ENCODE measurements around the gene MMRN1. TPM values are rescaled to one million over a fixed set of nuclear protein-coding genes. Genes with fewer than 3 reads are reported as not detected.

MMRN1 gene
- total RNA-seq, 1 experiment from 2014 or later: not detected

GRCh38 chr4:89878611-89879010 is 16.0 kb upstream of the MMRN1 start:
- peaks cover 10% of the 10 kb centered on the region for H3K27me3 Mint-ChIP-seq (ENCODE audit: insufficient read depth, unreplicated experiment)
- H3K9me3 Mint-ChIP-seq (ENCODE audit: unreplicated experiment): no peaks in the 10 kb centered on the region
- no peak overlapping the region for H3K4me3 Mint-ChIP-seq (ENCODE audit: unreplicated experiment)
- no peak overlapping the region for H3K27ac Mint-ChIP-seq (ENCODE audit: unreplicated experiment)
- H3K4me3 ChIP-seq (ENCODE audit: low read depth, low read length): no peak overlapping the region
- POLR2A ChIA-PET: no interaction called here
- no TSS peak for BruUV-seq (replicated peaks)
- H3K4me1 Mint-ChIP-seq (ENCODE audit: low read depth, unreplicated experiment): no peaks in the 10 kb centered on the region
- intact Hi-C loops (cut with micrococcal nuclease; ENCODE audit: unreplicated experiment): no loop called here
- H3K4me1 ChIP-seq: no peaks in the 10 kb centered on the region
- H3K36me3 ChIP-seq (ENCODE audit: control insufficient read depth, insufficient read depth, low read length): no peaks in the 10 kb centered on the region
- no peaks in the 10 kb centered on the region for H3K9me3 ChIP-seq
- H3K36me3 Mint-ChIP-seq (ENCODE audit: insufficient read depth, unreplicated experiment): no peaks in the 10 kb centered on the region
- H3K27me3 ChIP-seq (replicated peaks; ENCODE audit: control insufficient read depth, insufficient read depth, low read length): no peaks in the 10 kb centered on the region
- TF ChIP-seq, protein P1, sequence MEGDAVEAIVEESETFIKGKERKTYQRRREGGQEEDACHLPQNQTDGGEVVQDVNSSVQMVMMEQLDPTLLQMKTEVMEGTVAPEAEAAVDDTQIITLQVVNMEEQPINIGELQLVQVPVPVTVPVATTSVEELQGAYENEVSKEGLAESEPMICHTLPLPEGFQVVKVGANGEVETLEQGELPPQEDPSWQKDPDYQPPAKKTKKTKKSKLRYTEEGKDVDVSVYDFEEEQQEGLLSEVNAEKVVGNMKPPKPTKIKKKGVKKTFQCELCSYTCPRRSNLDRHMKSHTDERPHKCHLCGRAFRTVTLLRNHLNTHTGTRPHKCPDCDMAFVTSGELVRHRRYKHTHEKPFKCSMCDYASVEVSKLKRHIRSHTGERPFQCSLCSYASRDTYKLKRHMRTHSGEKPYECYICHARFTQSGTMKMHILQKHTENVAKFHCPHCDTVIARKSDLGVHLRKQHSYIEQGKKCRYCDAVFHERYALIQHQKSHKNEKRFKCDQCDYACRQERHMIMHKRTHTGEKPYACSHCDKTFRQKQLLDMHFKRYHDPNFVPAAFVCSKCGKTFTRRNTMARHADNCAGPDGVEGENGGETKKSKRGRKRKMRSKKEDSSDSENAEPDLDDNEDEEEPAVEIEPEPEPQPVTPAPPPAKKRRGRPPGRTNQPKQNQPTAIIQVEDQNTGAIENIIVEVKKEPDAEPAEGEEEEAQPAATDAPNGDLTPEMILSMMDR (IDR thresholded peaks at IDR 0.05; ENCODE audit: insufficient read depth in 1 of 2, low read depth in 1 of 2, low read length in 1 of 2, severe bottlenecking in 1 of 2, unreplicated experiment in 1 of 2): no peak
- CTCF ChIA-PET: no interaction called here
- DNase-seq: no peak

- peaks cover 10% of the 10 kb centered on the region for H3K27me3 Mint-ChIP-seq (ENCODE audit: insufficient read depth, unreplicated experiment)
- H3K27ac Mint-ChIP-seq (ENCODE audit: unreplicated experiment): no peak overlapping the region
- Histone ChIP-seq H3K4me3 (ENCODE audit: low read depth, low read length) (no peak overlapping the region), H3K27me3 (replicated peaks; ENCODE audit: control insufficient read depth, insufficient read depth, low read length) (no peaks in the 10 kb centered on the region), H3K9me3 (no peaks in the 10 kb centered on the region), H3K4me1 (no peaks in the 10 kb centered on the region), H3K36me3 (ENCODE audit: control insufficient read depth, insufficient read depth, low read length) (no peaks in the 10 kb centered on the region)
- no peaks in the 10 kb centered on the region for H3K4me1 Mint-ChIP-seq (ENCODE audit: low read depth, unreplicated experiment)
- H3K36me3 Mint-ChIP-seq (ENCODE audit: insufficient read depth, unreplicated experiment): no peaks in the 10 kb centered on the region
- no peak for DNase-seq
- H3K4me3 Mint-ChIP-seq (ENCODE audit: unreplicated experiment): no peak overlapping the region
- H3K9me3 Mint-ChIP-seq (ENCODE audit: unreplicated experiment): no peaks in the 10 kb centered on the region
- TF ChIP-seq, protein P1 (IDR thresholded peaks at IDR 0.05; ENCODE audit: insufficient read depth in 1 of 2, low read depth in 1 of 2, low read length in 1 of 2, severe bottlenecking in 1 of 2, unreplicated experiment in 1 of 2): no peak
- no TSS peak for BruUV-seq (replicated peaks)
- CTCF ChIA-PET: no interaction called here
- intact Hi-C loops (cut with micrococcal nuclease; ENCODE audit: unreplicated experiment): no loop called here
- POLR2A ChIA-PET: no interaction called here
Observed at GRCh38 chr4:89879215-89879614, 15.4 kb upstream of the MMRN1 start.

- H3K36me3 Mint-ChIP-seq (ENCODE audit: insufficient read depth, unreplicated experiment): no peaks in the 10 kb centered on the region
- no peak overlapping the region for H3K27ac Mint-ChIP-seq (ENCODE audit: unreplicated experiment)
- CTCF ChIA-PET: interaction anchor here (0.7 kb wide), 1 partner anchor 9 kb away, joined by 6 read pairs; no protein-coding TSS in a partner anchor
- H3K4me1 ChIP-seq: no peaks in the 10 kb centered on the region
- no peaks in the 10 kb centered on the region for H3K9me3 ChIP-seq
- H3K27me3 ChIP-seq (replicated peaks; ENCODE audit: control insufficient read depth, insufficient read depth, low read length): no peaks in the 10 kb centered on the region
- no TSS peak for BruUV-seq (replicated peaks)
- no peaks in the 10 kb centered on the region for H3K9me3 Mint-ChIP-seq (ENCODE audit: unreplicated experiment)
- no peaks in the 10 kb centered on the region for H3K36me3 ChIP-seq (ENCODE audit: control insufficient read depth, insufficient read depth, low read length)
- TF ChIP-seq, protein P1 (IDR thresholded peaks at IDR 0.05; ENCODE audit: insufficient read depth in 1 of 2, low read depth in 1 of 2, low read length in 1 of 2, severe bottlenecking in 1 of 2, unreplicated experiment in 1 of 2): no peak
- no peaks in the 10 kb centered on the region for H3K4me1 Mint-ChIP-seq (ENCODE audit: low read depth, unreplicated experiment)
- POLR2A ChIA-PET: no interaction called here
- H3K27me3 Mint-ChIP-seq (ENCODE audit: insufficient read depth, unreplicated experiment): peaks cover 14% of the 10 kb centered on the region
- DNase-seq: no peak
- intact Hi-C loops (cut with micrococcal nuclease; ENCODE audit: unreplicated experiment): no loop called here
- H3K4me3 Mint-ChIP-seq (ENCODE audit: unreplicated experiment): no peak overlapping the region
- H3K4me3 ChIP-seq (ENCODE audit: low read depth, low read length): no peak overlapping the region
Observed at GRCh38 chr4:89889289-89889688, 5.4 kb upstream of the MMRN1 start.

All from Caco-2 (cell line).